Muscle layer of duodenum (tissue), 2 donors: ENCODE data around the gene G0S2.

Experiments
- H3K27ac ChIP-seq: one replicate; pipeline ENCODE4 v1.7.0; 2013; ENCODE audit warnings: mild to moderate bottlenecking, low read length
- H3K27me3 ChIP-seq: one replicate; pipeline ENCODE4 v1.7.0; 2013; ENCODE audit warnings: low read depth, mild to moderate bottlenecking, control low read depth, low read length
- H3K36me3 ChIP-seq, 2 donors: one replicate each; pipeline ENCODE4 v1.7.0; 2013; ENCODE audit warnings: low read length in 2 of 2, control low read depth in 1 of 2, mild to moderate bottlenecking in 1 of 2; ENCODE audit not compliant: insufficient read depth in 2 of 2, control insufficient read depth in 1 of 2
- H3K4me1 ChIP-seq, 2 donors: one replicate each; pipeline ENCODE4 v1.7.0; 2013; ENCODE audit warnings: low read length in 2 of 2, mild to moderate bottlenecking in 2 of 2, control low read depth in 1 of 2, moderate library complexity in 1 of 2; ENCODE audit not compliant: insufficient read depth in 2 of 2, control insufficient read depth in 1 of 2
- H3K4me3 ChIP-seq, 2 donors: one replicate each; pipeline ENCODE4 v1.7.0; 2013; ENCODE audit warnings: low read length in 2 of 2, low read depth in 1 of 2, mild to moderate bottlenecking in 1 of 2
- H3K9me3 ChIP-seq, 2 donors: one replicate each; pipeline ENCODE4 v1.7.0; 2013; ENCODE audit warnings: low read length in 2 of 2, control low read depth in 1 of 2, mild to moderate bottlenecking in 1 of 2; ENCODE audit not compliant: control insufficient read depth in 1 of 2
- donor health status: healthy.

The G0S2 gene

GRCh38 chr1:209674957-209675564 is at the start of gene G0S2:
G0S2 (plus strand) TSS chr1:209675412; CDS start chr1:209675685, 273 bp downstream.
- Histone ChIP-seq H3K36me3 (no peaks in the 10 kb centered on the region), H3K4me3 (peak within 1 kb of the TSS; percentile 62 to 88), H3K9me3 (no peaks in the 10 kb centered on the region), H3K27ac (peak within 1 kb of the TSS; percentile 57), H3K27me3 (no peaks in the 10 kb centered on the region), H3K4me1 (peaks cover 4 to 22% of the 10 kb centered on the region in 2 donors)

DNA sequence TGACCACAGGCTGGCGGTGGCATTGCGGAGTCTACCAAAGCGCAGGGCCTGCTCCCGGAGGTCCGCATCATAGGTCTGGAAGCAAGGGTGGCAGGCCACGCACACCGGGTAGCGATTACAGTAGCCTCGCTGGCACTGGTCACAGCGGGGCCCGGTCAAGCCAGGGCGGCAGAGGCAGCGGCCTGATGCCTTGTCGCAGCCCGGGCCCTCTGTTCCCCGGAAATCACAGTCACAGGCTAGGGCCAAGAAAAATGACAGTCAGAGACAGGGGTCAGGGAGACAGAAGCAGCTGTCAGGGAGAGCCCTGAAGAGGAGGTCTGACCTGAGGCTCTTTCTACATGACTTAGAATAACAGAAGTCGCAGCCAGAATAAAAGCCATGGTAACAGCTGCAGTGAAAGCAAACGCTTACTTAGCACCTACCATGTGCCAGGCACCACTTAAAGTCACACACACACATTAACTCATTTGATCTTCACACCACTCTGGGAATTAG is 49.4 kb upstream of the G0S2 start:
- Histone ChIP-seq H3K27ac (no peak overlapping the region), H3K9me3 (no peaks in the 10 kb centered on the region), H3K4me1 (peaks cover 0 to 17% of the 10 kb centered on the region in 2 donors), H3K4me3 (no peak overlapping the region), H3K36me3 (no peaks in the 10 kb centered on the region), H3K27me3 (no peaks in the 10 kb centered on the region)

DNA sequence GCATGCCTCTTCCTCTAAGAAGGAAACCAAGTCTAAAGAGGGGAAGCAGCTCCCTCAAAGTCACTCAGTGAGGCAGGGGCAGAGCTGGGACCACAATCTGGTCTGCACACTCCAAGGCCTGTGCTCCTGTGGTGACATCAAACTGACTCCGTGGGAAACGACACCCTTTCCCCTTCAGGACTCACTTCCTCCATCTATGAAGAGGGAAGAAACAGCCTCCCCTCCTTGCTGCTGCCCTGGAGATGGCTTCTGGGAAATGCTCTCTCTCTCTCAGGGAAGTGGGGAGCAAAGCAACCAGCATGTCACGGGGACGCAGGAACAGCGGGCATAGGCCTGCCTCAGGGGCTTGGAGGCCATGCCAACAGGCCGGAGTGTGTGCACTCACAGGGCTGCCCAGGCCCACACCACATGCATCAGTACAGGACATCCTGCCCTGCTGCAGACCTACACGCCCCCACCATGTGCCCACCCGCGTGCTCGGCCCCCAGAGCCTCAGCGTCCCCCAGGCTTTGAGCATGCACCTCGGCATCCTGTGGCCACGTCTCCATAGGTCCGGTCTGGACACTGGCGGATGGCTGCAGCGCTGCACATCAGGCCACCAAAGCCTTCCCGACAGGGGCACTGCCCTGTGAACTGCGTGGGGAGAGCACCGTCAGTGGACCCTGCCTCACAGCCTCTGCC is 48.7 kb upstream of the G0S2 start:
- no peak overlapping the region for H3K27ac ChIP-seq
- no peak overlapping the region for H3K4me3 ChIP-seq
- no peaks in the 10 kb centered on the region for H3K9me3 ChIP-seq
- H3K27me3 ChIP-seq = no peaks in the 10 kb centered on the region
- H3K4me1 ChIP-seq = peaks cover 0 to 17% of the 10 kb centered on the region in 2 donors
- H3K36me3 ChIP-seq = no peaks in the 10 kb centered on the region

DNA sequence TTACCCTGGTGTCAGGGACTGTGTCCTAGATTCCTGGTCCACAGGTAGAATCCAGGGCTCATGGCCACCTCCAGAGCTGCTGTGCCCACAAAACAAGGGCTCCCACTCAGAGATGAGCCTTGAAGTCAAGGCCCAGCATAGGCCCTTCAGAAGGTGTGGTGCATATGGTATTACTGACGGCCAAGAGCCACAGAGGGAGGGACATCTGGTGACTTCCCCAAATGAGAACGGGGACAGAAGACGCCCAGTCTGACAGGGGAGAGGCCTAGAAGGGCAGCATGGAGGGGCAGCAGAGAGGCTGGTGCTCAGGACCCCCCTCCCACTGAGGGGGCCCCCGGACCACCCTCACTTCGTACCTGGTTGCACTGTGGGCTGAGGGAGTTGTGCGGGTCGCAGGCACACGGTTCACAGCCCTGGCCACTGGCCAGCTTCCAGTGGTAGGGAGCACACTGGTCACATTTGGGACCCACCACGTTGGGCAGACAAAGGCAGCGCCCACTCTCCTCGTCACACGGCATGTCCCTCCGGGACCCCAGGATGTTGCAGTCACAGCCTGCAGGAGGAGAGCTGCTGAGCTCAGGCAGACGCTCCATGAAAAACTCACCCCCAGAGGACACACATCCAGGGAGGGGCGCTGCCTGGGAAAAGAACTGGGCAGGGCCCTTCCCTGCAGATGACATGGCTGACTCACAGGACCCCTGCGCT is 48.0 kb upstream of the G0S2 start:
- no peaks in the 10 kb centered on the region for H3K9me3 ChIP-seq
- H3K4me3 ChIP-seq = no peak overlapping the region
- peaks cover 0 to 17% of the 10 kb centered on the region in 2 donors for H3K4me1 ChIP-seq
- no peaks in the 10 kb centered on the region for H3K36me3 ChIP-seq
- no peaks in the 10 kb centered on the region for H3K27me3 ChIP-seq
- no peak overlapping the region for H3K27ac ChIP-seq

GRCh38 chr1:209627732-209628196 is 47.4 kb upstream of the G0S2 start:
- Histone ChIP-seq H3K36me3 (no peaks in the 10 kb centered on the region), H3K27ac (no peak overlapping the region), H3K4me1 (peaks cover 0 to 17% of the 10 kb centered on the region in 2 donors), H3K9me3 (no peaks in the 10 kb centered on the region), H3K4me3 (no peak overlapping the region), H3K27me3 (no peaks in the 10 kb centered on the region)

DNA sequence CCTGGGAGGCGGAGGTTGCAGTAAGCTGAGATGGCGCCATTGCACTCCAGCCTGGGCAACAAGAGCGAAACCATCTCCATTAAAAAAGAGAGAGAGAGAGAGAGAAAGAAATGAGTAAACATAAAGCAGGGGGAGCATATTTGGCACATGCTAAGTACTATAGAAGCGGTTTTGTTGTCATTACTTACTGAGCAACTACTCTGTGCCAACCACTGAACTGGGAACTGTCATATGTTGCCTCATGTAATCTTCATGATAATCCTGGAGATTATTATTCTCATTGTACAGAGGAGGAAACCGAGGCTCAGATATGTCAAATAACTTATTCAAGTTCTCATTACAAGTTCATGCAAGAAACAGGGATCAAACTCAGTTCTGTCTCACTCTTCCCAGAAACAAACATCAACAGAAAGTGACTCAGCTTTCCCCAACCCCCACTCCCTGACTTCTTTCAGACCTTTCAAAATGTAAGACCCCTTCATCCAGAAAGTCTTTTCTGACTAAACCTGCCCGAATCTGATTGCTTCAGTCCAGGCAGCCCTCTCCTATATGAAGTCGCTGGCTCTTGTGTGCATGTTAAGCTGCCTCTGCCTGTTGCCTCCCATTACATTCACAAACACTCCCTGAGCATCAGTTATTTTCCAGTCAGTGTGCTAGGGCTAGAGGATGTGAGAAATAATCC is 46.5 kb upstream of the G0S2 start:
- H3K4me1 ChIP-seq = peaks cover 0 to 17% of the 10 kb centered on the region in 2 donors
- H3K27ac ChIP-seq = no peak overlapping the region
- H3K36me3 ChIP-seq = no peaks in the 10 kb centered on the region
- H3K9me3 ChIP-seq = no peaks in the 10 kb centered on the region
- H3K4me3 ChIP-seq = no peak overlapping the region
- no peaks in the 10 kb centered on the region for H3K27me3 ChIP-seq

DNA sequence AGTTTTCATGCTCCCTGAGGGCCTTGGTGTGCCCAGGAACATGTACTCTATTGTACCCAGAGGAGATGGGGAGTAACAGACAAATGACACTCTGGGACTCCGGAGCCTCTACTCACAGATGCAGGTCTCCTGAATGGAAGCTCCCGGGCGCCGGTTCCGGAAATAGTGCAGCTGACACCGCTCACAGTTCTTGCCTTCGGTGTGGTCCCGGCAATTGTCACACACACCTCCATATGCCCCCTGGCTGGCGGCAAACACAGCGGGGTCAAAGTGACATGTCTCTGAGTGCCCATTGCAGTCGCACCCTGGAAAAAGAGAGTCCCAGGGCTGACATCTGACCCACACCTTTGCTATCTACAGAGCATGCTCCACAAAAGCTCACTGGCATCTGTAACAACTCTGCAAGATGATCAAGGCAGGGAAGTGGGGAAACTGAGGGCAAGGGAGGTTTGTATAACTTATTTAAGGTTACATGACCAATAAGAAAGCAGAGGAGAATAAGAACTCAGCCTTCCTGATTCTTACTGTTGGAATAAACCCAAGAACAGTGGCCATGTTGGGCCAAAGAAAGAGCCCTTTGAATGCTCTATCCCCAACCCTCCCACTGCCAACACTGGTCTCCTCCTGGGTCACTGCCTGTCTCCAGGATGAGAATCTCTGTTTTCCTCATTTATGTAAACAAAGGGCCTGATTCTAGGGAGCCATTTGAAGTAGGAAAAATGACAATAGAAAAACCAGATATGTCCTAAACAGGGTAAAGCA is 45.4 kb upstream of the G0S2 start:
- Histone ChIP-seq H3K4me3 (no peak overlapping the region), H3K27me3 (no peaks in the 10 kb centered on the region), H3K36me3 (no peaks in the 10 kb centered on the region), H3K9me3 (no peaks in the 10 kb centered on the region), H3K4me1 (peaks cover 0 to 17% of the 10 kb centered on the region in 2 donors), H3K27ac (no peak overlapping the region)

- Histone ChIP-seq H3K9me3 (no peaks in the 10 kb centered on the region), H3K27ac (no peak overlapping the region), H3K4me1 (peaks cover 0 to 12% of the 10 kb centered on the region in 2 donors), H3K27me3 (no peaks in the 10 kb centered on the region), H3K4me3 (no peak overlapping the region), H3K36me3 (no peaks in the 10 kb centered on the region)
Observed at GRCh38 chr1:209630383-209631225, 44.6 kb upstream of the G0S2 start.

DNA sequence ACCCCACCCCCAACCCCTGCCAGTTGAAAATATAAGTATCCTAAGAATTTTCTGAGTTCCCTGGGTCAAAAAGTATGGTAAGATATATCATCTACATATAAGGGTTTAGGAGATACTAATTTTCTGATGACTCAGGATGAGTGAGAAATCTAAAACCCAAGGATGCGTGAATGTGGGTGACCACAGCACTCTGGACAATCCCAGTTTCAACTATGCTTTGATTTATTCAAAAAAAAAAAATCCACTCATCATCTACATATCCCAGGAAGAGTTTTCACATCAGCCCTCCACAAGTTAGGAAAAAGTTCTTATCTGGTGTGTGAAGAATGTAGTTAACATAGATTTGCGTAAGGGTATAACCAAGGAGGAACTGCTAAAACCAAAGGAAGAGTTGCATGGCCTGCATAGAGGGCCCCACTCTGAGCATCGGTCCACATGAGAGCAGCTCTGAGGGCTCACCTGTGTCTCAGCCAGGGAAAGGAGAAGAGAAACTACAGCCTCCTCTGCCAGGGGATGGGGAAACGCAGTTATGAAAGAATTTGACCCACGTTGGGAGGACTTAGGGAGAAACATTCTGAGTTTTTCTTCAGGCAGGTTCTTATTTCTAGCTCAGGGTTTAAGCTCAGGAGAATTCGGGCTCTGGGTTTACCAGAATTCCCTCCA is 41.7 kb upstream of the G0S2 start:
- Histone ChIP-seq H3K4me3 (no peak overlapping the region), H3K27me3 (no peaks in the 10 kb centered on the region), H3K27ac (no peak overlapping the region), H3K9me3 (no peaks in the 10 kb centered on the region), H3K36me3 (no peaks in the 10 kb centered on the region), H3K4me1 (no peaks in the 10 kb centered on the region)
